ENCODE data around the gene SDF4.
"Not testable (repeated sequence)": the region's sequence is repeated elsewhere in the genome, so short reads cannot be mapped to it uniquely, and the experiment has no call there.

Gene SDF4

GRCh38 chr1:1196431-1197187 is 35.2 kb downstream of the SDF4 start:
- no peak for DNase-seq

GRCh38 chr1:1195726-1196125 is 36.1 kb downstream of the SDF4 start:
- DNase-seq = not testable (repeated sequence)

- DNase-seq = no peak
Measured at GRCh38 chr1:1194723-1195122, 37.1 kb downstream of the SDF4 start.

- DNase-seq = no peak
Measured at GRCh38 chr1:1191734-1192133, 40.1 kb downstream of the SDF4 start.

- no peak for DNase-seq
Measured at GRCh38 chr1:1189111-1189510, 42.7 kb downstream of the SDF4 start.

- DNase-seq = no peak
Measured at GRCh38 chr1:1187938-1188337, 43.9 kb downstream of the SDF4 start.

- DNase-seq = no peak
Measured at GRCh38 chr1:1185101-1185765, 46.6 kb downstream of the SDF4 start.

- no peak for DNase-seq
Measured at GRCh38 chr1:1183833-1184775, 47.7 kb downstream of the SDF4 start.

- no peak for DNase-seq
Measured at GRCh38 chr1:1183221-1183747, 48.5 kb downstream of the SDF4 start.

GRCh38 chr1:1182491-1183220 is 49.1 kb downstream of the SDF4 start:
- DNase-seq = no peak

GRCh38 chr1:1181938-1182410 is 49.8 kb downstream of the SDF4 start:
- DNase-seq = no peak

- DNase-seq = no peak
Measured at GRCh38 chr1:1181129-1181937, 50.5 kb downstream of the SDF4 start.

- no peak for DNase-seq
Measured at GRCh38 chr1:1179983-1180861, 51.6 kb downstream of the SDF4 start.

GRCh38 chr1:1179346-1179982 is 52.3 kb downstream of the SDF4 start:
- DNase-seq = no peak

GRCh38 chr1:1178794-1179331 is 52.9 kb downstream of the SDF4 start:
- no peak for DNase-seq

GRCh38 chr1:1177452-1178206 is 54.2 kb downstream of the SDF4 start:
- no peak for DNase-seq

- no peak for DNase-seq
Measured at GRCh38 chr1:1176931-1177330, 54.9 kb downstream of the SDF4 start.

- not testable (repeated sequence) for DNase-seq
Measured at GRCh38 chr1:1176063-1176761, 55.6 kb downstream of the SDF4 start.
